HG03066 (cell line): Measurements from ENCODE around the gene OGN.

Experiments
- ATAC-seq: cut with Tn5 transposase; IDR thresholded peaks from one replicate; pipeline ENCODE4 v1.9.1; 2021; ENCODE audit warnings: low read depth; ENCODE audit not compliant: unreplicated experiment

The OGN gene

DNA sequence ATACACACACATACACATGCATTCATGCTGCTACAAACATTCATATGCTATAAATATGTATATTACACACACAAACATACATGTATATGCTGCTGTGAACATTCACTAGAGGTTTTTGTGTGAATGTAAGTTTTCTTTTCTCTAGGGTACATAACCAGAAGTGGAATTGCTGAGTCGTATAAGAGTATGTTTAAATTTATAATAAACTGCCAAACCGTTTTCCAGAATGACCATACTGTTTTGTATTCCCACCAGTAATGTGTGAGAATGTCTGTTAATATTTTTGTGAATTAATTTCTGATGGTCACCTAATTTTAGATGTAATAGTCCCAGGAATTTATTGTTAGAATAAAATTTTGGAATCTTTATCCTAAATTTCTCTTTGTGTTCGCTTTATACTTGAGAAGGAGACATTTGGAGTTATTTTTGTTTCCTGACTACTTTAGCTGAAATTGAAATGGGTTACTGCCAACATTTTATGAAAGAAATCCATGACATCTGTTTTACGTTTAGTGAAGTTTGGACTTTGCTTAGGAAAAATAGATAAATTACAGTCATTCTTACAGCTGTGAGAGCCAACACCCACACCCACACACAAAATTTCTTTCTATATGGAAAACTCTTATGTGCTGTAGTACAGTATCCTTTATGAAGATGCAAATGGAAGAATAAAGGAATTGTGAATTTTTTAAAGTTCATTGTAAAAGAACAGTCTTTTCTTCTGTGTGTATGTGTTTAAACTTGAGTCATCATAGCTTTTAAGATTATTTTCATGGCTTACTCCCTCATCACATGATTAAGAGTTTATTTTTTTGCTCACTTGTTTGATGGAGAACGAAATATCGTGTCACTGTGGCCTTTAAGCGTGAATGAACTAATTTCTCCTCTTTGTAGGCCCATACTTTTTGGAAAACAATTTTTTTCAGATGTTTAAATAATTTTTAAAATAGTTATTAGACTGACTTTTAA, 54.3 kb downstream of the OGN start:
- no peak for ATAC-seq

DNA sequence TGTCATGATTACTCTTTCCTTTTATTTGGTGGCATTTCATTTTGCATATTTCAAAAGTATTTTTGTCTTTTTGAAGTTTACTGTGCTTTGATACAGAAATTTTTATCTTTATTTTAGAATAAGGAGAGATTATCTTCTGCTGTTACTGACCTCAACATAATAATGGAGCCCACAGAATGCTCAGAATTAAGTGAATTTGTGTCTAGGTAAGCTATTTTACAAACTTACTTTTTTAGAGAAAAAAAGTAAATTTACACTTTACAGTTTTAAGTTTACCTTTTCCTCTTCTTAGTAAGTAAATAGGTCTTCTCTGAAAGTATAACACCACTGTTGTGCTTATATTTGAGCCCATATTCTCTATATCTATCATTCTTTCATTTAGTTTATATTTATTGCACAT, 58.8 kb downstream of the OGN start:
- ATAC-seq, result no peak

GRCh38 chr9:92342825-92343488, 61.4 kb downstream of the OGN start:
- no peak for ATAC-seq

GRCh38 chr9:92341578-92341977, 62.8 kb downstream of the OGN start:
- ATAC-seq, result no peak

DNA sequence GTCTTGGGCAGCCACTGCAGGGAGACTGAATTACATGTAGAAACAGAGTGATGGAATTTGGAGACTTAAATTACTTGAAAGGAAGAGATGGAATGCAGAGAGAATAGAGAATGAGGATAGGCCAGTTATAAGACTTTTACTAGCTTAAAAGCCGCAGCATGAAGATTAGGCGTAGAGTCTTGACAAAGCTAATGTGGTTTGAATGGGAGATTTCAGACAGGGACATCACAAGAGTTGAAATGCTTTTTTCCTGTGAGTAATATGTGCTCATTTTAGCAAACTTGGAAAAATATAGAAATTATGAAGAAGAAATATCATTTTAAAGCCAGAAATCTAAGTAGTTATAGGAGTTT, 71.1 kb downstream of the OGN start:
- no peak for ATAC-seq
